GM13976 (cell line): ENCODE data around the gene LRRC58.
"Not testable (repeated sequence)": the region's sequence is repeated elsewhere in the genome, so short reads cannot be mapped to it uniquely, and the experiment has no call there.

Source experiments
- DNase-seq: peaks from one replicate; pipeline ENCODE4 v3.0.0; 2012; ENCODE audit warnings: low spot score
- CTCF ChIP-seq: IDR thresholded peaks from 2 replicates; pipeline ENCODE4 v1.5.1; 2012; ENCODE audit warnings: borderline replicate concordance, mild to moderate bottlenecking; ENCODE audit not compliant: insufficient read depth; ENCODE audit errors: extremely low read depth, missing control alignments, control extremely low read depth
- in situ Hi-C: fragments of 300-500 bp; cut with MboI; formaldehyde crosslinking; loops from one replicate; pipeline ENCODE4 v1.12.0; 2022; ENCODE audit warnings: low sequenced_read_pairs, mixed read lengths, inconsistent platforms; ENCODE audit not compliant: unreplicated experiment

LRRC58 gene

GRCh38 chr3:120381503-120381902 is 32.3 kb upstream of the LRRC58 start:
- in situ Hi-C loops, result no loop called here
- no peak for TF ChIP-seq CTCF
- no peak for DNase-seq

GRCh38 chr3:120377948-120378347 is 28.8 kb upstream of the LRRC58 start:
- DNase-seq, in situ Hi-C loops: not testable (repeated sequence)

- TF ChIP-seq CTCF, result no peak
- no peak for DNase-seq
- in situ Hi-C loops, result no loop called here
Observed at GRCh38 chr3:120370463-120370862, 21.3 kb upstream of the LRRC58 start.

GRCh38 chr3:120369037-120369467 is 19.9 kb upstream of the LRRC58 start:
- no peak for DNase-seq
- in situ Hi-C loops, result no loop called here
- TF ChIP-seq CTCF, result no peak

- in situ Hi-C loops, result no loop called here
- no peak for TF ChIP-seq CTCF
Observed at GRCh38 chr3:120368172-120368571, 19.0 kb upstream of the LRRC58 start.

GRCh38 chr3:120364821-120365220 is 15.7 kb upstream of the LRRC58 start:
- no peak for DNase-seq
- in situ Hi-C loops, result no loop called here
- TF ChIP-seq CTCF, result no peak

More at GRCh38 chr3:120368172-120368571, 19.0 kb upstream of the LRRC58 start:
- no peak for DNase-seq

- in situ Hi-C loops, result no loop called here
- no peak for TF ChIP-seq CTCF
- no peak for DNase-seq
Observed at GRCh38 chr3:120364101-120364500, 14.9 kb upstream of the LRRC58 start.
